ENCODE measurements around the gene RAP1B. TPM values are rescaled to one million over a fixed set of nuclear protein-coding genes. Genes with fewer than 3 reads are reported as not detected.

The RAP1B gene
- total RNA-seq, 4 donors from 2014 or later = 114 to 181 (median 149) TPM

- no peaks in the 10 kb centered on the region for H3K27me3 ChIP-seq
- no peaks in the 10 kb centered on the region for H3K36me3 ChIP-seq
- no peaks in the 10 kb centered on the region for H3K4me1 ChIP-seq
- intact Hi-C loops (cut with DNase I) = no loop called here
- TF ChIP-seq EP300 (IDR thresholded peaks at IDR 0.05) (no peak), CTCF (IDR thresholded peaks at IDR 0.05) (no peak), POLR2AphosphoS5 (IDR thresholded peaks at IDR 0.05) (no peak), POLR2A (IDR thresholded peaks at IDR 0.05; ENCODE audit: low read depth) (no peak)
- WGBS = 88% methylated on average over 5 of the region's 5 CpGs
- no peaks in the 10 kb centered on the region for H3K9me3 ChIP-seq
- H3K27ac ChIP-seq (replicated peaks in 1 of 4) = no peak overlapping the region
- no peak for DNase-seq (ENCODE audit: extremely low spot score)
- H3K4me3 ChIP-seq = no peak overlapping the region
Measured at GRCh38 chr12:68579254-68579653, 31.4 kb upstream of the RAP1B start.

GRCh38 chr12:68580911-68581310 lies 29.8 kb upstream of the RAP1B start:
- TF ChIP-seq POLR2AphosphoS5 (IDR thresholded peaks at IDR 0.05) (no peak), CTCF (IDR thresholded peaks at IDR 0.05) (no peak), POLR2A (IDR thresholded peaks at IDR 0.05; ENCODE audit: low read depth) (no peak), EP300 (IDR thresholded peaks at IDR 0.05) (no peak)
- WGBS = 89% methylated on average over 1 of the region's 1 CpG
- H3K9me3 ChIP-seq = no peaks in the 10 kb centered on the region
- no peak overlapping the region for H3K27ac ChIP-seq (replicated peaks in 1 of 4)
- intact Hi-C loops (cut with DNase I) = no loop called here
- H3K4me3 ChIP-seq = no peak overlapping the region
- no peaks in the 10 kb centered on the region for H3K4me1 ChIP-seq
- no peak for DNase-seq (ENCODE audit: extremely low spot score)
- no peaks in the 10 kb centered on the region for H3K36me3 ChIP-seq
- no peaks in the 10 kb centered on the region for H3K27me3 ChIP-seq

- no peak for DNase-seq (ENCODE audit: extremely low spot score)
- H3K36me3 ChIP-seq = no peaks in the 10 kb centered on the region
- WGBS = 97% methylated on average over 4 of the region's 4 CpGs
- intact Hi-C loops (cut with DNase I) = no loop called here
- no peak for TF ChIP-seq POLR2A (IDR thresholded peaks at IDR 0.05; ENCODE audit: low read depth)
- TF ChIP-seq POLR2AphosphoS5 (IDR thresholded peaks at IDR 0.05) = no peak
- TF ChIP-seq CTCF (IDR thresholded peaks at IDR 0.05) = no peak
- TF ChIP-seq EP300 (IDR thresholded peaks at IDR 0.05) = no peak
- H3K4me1 ChIP-seq = no peaks in the 10 kb centered on the region
- H3K27ac ChIP-seq (replicated peaks in 1 of 4) = no peak overlapping the region
- no peak overlapping the region for H3K4me3 ChIP-seq
- no peaks in the 10 kb centered on the region for H3K27me3 ChIP-seq
- no peaks in the 10 kb centered on the region for H3K9me3 ChIP-seq
Measured at GRCh38 chr12:68581926-68582325, 28.8 kb upstream of the RAP1B start.

GRCh38 chr12:68585966-68586365 lies 24.7 kb upstream of the RAP1B start:
- Histone ChIP-seq H3K9me3 (peaks cover 0 to 18% (median 16%) of the 10 kb centered on the region in 4 donors), H3K4me1 (no peaks in the 10 kb centered on the region), H3K36me3 (no peaks in the 10 kb centered on the region), H3K4me3 (no peak overlapping the region), H3K27ac (replicated peaks in 1 of 4) (no peak overlapping the region), H3K27me3 (no peaks in the 10 kb centered on the region)
- TF ChIP-seq EP300 (IDR thresholded peaks at IDR 0.05) = no peak
- no peak for TF ChIP-seq POLR2A (IDR thresholded peaks at IDR 0.05; ENCODE audit: low read depth)
- DNase-seq (ENCODE audit: extremely low spot score) = no peak
- 89% methylated on average over 5 of the region's 5 CpGs for WGBS
- intact Hi-C loops (cut with DNase I) = no loop called here

GRCh38 chr12:68587448-68587873 lies 23.2 kb upstream of the RAP1B start:
- peaks cover 0 to 18% (median 16%) of the 10 kb centered on the region in 4 donors for H3K9me3 ChIP-seq
- no peak overlapping the region for H3K4me3 ChIP-seq
- no peak overlapping the region for H3K27ac ChIP-seq (replicated peaks in 1 of 4)
- TF ChIP-seq POLR2AphosphoS5 (IDR thresholded peaks at IDR 0.05) = no peak
- no peak for TF ChIP-seq EP300 (IDR thresholded peaks at IDR 0.05)
- no peak for TF ChIP-seq POLR2A (IDR thresholded peaks at IDR 0.05; ENCODE audit: low read depth)
- no peak for TF ChIP-seq CTCF (IDR thresholded peaks at IDR 0.05)
- no peaks in the 10 kb centered on the region for H3K36me3 ChIP-seq
- 85% methylated on average over 3 of the region's 3 CpGs for WGBS
- no peak for DNase-seq (ENCODE audit: extremely low spot score)
- intact Hi-C loops (cut with DNase I) = no loop called here
- H3K4me1 ChIP-seq = no peaks in the 10 kb centered on the region
- H3K27me3 ChIP-seq = no peaks in the 10 kb centered on the region

All from esophagus muscularis mucosa (tissue), 4 donors.